Right renal pelvis (tissue), 4 donors: ENCODE results near the gene GAPVD1. TPM values are rescaled to one million over a fixed set of nuclear protein-coding genes. Genes with fewer than 3 reads are reported as not detected.
"Not testable (repeated sequence)": the region's sequence is repeated elsewhere in the genome, so short reads cannot be mapped to it uniquely, and the experiment has no call there.

ENCODE experiments used
- DNase-seq, 4 donors: peaks; one replicate each; pipeline ENCODE4 v3.0.0-alpha.2; 2013; ENCODE audit warnings: low read depth in 4 of 4, low spot score in 3 of 4, missing footprints in 1 of 4
- polyA plus RNA-seq, 4 donors: library from polyadenylated mRNA; unstranded; fragments of 120-200 nt; gene quantifications; one replicate each; pipeline ENCODE4 v1.2.1, GENCODE V29; 2013; ENCODE audit not compliant: insufficient read length in 4 of 4

Gene GAPVD1, protein sequence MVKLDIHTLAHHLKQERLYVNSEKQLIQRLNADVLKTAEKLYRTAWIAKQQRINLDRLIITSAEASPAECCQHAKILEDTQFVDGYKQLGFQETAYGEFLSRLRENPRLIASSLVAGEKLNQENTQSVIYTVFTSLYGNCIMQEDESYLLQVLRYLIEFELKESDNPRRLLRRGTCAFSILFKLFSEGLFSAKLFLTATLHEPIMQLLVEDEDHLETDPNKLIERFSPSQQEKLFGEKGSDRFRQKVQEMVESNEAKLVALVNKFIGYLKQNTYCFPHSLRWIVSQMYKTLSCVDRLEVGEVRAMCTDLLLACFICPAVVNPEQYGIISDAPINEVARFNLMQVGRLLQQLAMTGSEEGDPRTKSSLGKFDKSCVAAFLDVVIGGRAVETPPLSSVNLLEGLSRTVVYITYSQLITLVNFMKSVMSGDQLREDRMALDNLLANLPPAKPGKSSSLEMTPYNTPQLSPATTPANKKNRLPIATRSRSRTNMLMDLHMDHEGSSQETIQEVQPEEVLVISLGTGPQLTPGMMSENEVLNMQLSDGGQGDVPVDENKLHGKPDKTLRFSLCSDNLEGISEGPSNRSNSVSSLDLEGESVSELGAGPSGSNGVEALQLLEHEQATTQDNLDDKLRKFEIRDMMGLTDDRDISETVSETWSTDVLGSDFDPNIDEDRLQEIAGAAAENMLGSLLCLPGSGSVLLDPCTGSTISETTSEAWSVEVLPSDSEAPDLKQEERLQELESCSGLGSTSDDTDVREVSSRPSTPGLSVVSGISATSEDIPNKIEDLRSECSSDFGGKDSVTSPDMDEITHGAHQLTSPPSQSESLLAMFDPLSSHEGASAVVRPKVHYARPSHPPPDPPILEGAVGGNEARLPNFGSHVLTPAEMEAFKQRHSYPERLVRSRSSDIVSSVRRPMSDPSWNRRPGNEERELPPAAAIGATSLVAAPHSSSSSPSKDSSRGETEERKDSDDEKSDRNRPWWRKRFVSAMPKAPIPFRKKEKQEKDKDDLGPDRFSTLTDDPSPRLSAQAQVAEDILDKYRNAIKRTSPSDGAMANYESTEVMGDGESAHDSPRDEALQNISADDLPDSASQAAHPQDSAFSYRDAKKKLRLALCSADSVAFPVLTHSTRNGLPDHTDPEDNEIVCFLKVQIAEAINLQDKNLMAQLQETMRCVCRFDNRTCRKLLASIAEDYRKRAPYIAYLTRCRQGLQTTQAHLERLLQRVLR (N-terminal part only)
- 10 to 100 TPM; 27.3 to 31.7 (median 29.5) TPM for polyA plus RNA-seq

DNA sequence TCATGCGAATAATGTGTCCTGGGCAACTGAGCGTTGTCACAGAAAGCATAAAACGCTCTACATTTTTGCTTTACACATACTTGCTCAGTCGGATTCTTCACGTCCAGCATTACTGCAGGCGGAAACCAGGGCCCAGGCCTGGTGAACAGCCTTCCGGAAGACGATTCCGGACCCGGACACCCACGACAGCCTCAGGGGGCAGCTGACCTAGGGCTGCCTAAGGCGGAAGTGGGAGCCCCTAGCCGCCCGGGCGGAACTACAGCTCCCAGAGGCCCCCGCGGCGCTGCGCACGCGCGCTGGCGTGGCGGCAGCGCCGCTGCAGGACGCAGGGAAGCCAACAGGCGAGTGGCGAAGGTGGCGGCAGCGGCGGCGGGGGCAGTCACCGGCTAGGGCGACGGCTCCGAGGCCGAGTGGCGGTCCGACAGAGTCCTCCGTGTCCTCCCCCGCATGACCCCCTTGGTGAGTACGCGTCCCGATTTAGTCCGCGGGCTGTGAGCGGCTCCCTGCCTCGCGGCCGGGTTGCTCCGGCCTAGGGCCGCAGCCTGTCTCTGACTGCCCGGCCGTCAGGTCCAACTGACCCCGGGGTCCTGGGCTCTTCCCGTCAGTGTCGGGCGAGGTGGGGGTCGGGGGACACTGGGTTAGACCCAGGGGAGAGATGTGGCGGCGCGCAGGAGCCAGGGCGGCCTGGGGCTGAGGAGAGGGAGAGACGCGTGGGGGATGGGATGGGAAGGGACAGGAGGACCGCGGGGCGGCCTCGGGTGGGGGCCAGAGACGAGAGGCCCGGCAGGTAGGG, at the start of gene GAPVD1:
Gene GAPVD1, plus strand, starts transcription at position 326 of the 793 bp plus-strand sequence. CDS start 37,096 bp downstream, outside the sequence.
- peak; percentile 85 to 89 (median 87) for DNase-seq

DNA sequence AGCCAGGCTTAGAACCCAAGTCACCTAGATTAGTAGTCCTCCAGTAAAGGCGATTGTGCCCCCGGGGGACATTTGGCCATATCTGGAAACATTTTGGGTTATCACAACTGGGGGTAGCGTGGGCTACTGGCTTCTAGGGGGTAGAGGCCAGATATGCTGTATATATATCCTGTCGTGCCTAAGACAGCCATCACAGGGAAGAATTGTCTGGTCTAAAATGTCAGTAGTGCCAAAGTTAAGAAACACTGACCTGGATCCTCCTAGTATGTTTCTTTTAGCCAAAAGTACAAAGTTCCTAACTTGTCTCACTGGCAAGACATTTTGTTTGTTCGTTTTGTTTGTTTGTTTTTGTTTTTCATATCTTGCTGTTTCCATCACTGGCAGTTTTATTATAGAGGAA, 47.4 kb upstream of the GAPVD1 start:
- no peak for DNase-seq

DNA sequence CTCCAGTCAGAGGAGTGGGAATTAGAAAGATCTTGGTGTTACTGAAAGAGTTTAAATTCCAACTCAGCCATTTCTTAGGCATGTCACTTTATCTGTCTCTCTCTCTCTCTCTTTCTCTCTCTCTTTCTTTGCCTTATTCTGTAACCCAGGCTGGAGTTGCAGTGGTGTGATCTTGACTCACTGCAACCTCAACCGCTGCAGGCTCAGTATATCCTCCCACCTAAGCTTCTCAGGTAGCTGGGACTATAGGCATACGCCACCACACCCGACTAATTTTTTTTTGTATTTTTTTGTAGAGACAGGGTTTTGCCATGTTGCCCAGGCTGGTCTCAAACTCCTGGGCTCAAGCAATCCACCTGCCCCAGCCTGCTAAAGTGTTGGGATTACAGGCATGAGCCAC, 43.0 kb upstream of the GAPVD1 start:
- DNase-seq: no peak

DNA sequence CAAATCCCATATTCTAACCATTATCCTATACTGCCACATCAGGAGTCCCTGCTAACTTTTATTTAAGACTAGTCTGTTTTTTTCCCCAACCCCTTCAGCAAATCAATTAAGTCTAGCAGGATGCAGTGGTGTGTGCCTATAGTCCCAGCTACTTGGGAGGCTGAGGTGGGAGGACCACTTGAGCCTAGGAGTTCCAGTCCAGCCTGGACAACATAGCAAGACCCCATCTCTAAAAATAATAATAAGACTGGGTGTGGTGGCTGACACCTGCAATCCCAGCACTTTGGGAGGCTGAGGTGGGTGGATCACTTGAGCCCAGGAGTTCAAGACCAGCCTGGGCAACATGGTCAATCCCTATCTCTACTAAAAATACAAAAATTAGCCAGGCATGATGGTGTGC, 36.8 kb upstream of the GAPVD1 start:
- DNase-seq: not testable (repeated sequence)

DNA sequence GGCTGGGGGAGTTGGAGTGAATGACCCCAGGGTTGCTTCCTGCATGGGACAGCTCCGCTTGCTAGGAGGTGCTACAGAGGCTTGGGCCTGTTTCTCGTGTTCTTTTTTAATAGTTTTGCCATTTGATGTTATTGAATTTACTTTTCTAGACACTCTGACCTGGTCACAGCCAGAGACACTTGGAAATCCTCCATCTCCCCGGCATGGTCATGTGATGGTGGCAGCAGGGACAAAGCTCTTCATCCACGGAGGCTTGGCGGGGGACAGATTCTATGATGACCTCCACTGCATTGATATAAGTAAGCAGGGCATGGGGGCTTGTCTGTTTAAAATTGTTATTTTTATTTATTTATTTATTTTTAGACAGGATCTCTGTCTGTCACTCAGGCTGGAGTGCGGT, 33.9 kb upstream of the GAPVD1 start:
- no peak for DNase-seq

DNA sequence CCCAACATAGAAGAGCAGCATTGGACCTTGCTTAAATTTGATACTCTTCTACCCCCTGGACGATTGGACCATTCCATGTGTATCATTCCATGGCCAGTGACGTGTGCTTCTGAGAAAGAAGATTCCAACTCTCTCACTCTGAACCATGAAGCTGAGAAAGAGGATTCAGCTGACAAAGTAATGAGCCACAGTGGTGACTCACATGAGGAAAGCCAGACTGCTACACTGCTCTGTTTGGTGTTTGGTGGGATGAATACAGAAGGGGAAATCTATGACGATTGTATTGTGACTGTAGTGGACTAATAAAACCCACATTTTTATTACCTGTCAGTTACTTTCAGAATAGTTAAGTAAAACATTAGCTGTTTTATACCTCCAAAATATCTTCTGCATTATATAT, 27.9 kb upstream of the GAPVD1 start:
- DNase-seq: no peak

DNA sequence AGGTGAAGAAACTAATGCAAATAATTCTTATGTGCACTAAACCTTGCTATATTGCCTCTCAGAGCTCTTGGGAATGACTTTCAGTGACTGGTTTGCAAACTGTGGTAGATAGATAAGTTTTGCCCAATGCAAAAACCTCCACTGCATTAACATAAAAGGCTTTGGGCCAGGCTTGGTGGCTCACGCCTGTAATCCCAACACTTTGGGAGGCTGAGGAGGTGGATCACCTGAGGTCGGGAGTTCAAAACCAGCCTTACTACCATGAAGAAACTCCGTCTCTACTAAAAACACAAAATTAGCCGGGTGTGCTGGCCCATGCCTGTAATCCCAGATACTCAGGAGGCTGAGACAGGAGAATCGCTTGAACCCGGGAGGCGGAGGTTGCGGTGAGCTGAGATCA, 27.5 kb upstream of the GAPVD1 start:
- not testable (repeated sequence) for DNase-seq

DNA sequence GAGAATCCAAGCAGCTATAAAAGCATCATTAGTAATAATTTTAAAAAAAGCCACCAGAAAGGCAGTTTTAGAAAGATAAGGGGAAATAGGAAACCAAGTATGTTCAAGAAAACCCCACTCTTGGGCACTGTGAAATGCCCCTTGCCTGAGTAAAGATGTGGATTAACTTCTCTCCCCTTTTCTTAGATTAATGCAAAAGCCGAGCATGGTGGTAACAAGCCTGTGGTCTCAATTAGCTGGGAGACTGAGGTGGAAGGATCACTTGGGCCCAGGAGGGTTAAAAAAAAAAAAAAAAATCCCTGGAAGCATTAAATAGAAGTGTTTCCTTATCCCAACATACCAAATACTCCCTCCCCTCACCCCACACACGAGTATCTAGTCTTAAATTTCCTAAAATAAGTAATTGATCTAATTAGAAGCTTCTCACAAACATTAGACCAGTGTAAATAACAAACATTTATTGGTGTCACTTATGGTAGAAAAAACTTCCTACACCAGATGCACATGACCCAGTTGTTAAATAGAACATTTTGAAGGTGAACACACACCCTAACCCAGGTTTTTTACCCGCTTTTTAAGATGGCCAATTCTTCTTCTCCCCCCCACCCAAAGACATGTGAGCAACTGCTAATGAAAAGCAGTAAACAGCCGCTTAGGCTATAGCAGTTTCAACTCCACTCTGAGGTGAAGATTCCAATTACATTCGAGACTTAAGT, 25.7 kb upstream of the GAPVD1 start:
- DNase-seq: no peak

DNA sequence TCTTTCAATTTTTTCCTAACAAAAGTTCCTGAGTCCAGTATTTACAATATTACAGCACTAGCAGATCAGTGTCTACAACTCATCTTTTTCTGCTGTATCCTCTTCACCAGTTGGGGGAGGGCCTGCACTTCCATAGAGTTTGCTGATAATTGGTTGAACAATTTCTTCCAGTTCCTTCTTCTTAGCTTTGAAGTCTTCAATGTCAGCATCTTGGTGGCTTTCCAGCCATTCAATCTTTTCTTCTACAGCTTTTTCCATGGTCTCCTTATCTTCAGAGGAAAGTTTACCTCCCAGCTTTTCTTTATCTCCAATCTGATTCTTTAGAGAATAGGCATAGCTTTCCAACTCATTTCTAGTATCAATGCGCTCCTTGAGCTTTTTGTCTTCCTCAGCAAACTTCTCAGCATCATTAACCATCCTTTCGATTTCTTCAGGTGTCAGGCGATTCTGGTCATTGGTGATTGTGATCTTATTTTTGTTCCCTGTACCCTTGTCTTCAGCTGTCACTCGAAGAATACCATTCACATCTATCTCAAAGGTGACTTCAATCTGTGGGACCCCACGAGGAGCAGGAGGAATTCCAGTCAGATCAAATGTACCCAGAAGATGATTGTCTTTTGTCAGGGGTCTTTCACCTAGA, 25.0 kb upstream of the GAPVD1 start:
- DNase-seq: not testable (repeated sequence)

DNA sequence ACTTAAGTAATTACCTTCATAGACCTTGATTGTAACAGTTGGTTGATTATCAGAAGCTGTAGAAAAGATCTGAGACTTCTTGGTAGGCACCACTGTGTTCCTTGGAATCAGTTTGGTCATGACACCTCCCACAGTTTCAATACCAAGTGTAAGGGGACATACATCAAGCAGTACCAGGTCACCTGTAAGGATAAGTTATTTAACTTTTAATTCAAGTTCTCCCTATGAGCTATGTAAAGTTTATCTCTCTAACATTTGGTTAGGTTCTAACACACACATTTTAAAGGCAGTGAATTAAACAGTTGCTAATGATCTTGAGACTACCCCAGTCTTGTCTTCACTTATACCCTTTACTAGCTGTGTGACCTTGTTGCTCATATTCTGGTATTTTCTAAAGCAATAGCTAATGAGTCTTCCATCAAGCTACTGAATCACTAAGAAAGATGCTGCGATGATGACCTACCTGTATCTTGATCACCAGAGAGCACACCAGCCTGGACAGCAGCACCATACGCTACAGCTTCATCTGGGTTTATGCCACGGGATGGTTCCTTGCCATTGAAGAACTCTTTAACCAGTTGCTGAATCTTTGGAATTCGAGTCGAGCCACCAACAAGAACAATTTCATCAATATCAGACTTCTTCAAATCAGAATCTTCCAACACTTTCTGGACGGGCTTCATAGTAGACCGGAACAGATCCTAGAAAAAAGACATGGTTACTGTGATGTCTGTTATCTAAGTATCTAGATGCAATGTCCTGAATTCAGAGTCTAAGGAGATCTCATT, 23.3 kb upstream of the GAPVD1 start:
- no peak for DNase-seq

DNA sequence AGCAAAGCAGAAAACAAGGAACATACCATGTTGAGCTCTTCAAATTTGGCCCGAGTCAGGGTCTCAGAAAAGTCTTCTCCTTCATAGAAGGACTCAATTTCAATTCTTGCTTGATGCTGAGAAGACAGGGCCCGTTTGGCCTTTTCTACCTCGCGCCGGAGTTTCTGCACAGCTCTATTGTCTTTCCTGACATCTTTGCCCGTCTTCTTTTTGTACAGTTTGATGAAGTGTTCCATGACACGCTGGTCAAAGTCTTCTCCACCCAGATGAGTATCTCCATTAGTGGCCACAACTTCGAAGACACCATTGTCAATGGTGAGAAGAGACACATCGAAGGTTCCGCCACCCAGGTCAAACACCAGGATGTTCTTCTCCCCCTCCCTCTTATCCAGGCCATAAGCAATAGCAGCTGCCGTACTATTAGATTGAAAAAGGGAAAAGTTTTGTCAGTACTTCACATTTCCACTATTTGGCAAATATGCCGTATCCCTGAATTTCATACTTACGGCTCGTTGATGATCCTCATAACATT, 22.6 kb upstream of the GAPVD1 start:
- DNase-seq: no peak

DNA sequence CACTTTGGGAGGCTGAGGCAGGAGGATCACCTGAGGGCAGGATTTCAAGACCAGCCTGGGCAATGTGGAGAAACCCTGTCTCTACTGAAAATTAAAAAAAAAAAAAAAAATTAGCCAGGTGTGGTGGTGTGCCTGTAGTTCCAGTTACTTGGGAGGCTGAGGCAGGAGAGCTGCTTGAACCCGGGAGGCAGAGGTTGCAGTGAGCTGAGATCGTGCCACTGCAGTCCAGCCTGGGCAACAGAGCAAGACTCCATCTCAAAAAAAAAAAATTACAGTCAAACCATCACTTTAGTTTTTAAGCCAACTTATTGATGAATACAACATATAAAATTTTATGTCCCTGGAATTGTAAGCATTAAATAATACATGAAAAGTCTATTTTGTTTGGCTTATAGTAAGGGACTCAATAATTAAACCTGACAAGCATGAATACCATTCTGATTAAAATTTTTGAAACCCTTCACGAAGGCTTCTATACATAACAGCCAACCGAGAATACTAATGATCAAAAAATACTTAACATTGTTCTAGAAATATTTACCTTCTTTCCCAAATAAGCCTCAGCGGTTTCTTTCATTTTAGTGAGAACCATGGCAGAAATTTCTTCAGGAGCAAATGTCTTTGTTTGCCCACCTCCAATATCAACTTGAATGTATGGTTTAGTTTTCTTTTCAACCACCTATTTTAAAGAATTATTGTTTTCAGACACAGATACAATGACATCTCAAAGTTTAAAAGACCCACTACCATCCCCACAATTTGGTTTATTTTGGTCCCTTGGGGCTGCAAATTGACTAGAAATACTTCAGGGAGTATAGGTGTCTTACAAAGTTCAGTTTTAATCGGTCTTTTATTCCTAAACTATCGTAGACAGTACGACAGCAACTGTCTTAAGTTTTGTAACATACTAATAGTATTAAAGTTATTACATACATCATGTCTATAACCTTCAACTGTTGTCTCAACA, 21.7 kb upstream of the GAPVD1 start:
- DNase-seq: no peak

DNA sequence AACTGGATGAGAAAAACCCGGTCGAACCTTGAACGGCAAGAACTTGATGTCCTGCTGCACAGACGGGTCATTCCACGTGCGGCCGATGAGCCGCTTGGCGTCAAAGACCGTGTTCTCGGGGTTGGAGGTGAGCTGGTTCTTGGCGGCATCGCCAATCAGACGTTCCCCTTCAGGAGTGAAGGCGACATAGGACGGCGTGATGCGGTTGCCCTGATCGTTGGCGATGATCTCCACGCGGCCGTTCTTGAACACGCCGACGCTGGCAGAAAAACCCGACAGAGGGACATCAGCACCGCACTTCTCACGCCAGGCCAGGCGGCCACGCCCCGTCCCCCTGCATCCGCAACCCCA, 21.0 kb upstream of the GAPVD1 start:
- DNase-seq: peak in 3 of 4 donors; percentile 6 to 39 (median 12)

DNA sequence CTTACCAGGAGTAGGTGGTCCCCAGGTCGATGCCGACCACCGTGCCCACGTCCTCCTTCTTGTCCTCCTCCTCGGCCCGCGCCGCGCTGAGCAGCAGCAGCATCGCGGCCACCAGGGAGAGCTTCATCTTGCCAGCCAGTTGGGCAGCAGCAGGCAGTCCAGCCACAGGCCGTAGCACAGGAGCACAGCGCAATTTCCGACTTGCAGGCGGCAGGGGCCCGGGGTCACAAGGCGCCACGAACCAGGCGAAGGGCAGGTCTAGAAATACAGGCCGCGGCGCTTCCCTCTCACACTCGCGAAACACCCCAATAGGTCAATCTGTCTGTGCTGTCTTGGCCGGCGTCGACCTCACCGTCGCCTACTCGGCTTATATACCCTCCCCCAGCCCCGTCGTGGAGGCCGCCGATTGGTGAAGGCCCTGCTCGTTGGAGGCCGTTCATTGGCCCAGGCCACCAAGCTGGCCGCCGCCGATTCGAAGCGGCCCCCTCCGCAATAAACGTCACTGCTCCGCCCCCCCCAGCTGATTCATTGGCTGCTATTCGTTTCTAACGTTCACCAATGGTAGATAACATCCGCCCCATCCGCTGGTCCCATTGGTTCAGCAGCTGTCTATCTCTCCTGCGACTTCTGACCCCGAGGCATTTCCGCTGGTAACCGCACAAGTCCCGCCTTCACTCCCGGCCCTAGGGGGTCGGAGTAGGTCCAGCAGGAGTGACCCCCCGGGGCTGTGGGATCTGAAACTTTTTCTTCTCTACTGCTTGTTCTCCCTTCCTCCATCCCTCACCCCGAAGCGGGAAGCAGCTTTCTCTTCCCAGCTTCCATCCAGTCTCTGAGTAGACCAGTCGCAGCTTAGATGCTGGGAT, 20.4 kb upstream of the GAPVD1 start, which contains the start of gene HSPA5:
Gene HSPA5, minus strand, starts transcription at position 344 of the 863 bp plus-strand sequence. Its CDS starts 217 bp downstream, at position 127.
- DNase-seq: peak; percentile 97 to 99 (median 99)

DNA sequence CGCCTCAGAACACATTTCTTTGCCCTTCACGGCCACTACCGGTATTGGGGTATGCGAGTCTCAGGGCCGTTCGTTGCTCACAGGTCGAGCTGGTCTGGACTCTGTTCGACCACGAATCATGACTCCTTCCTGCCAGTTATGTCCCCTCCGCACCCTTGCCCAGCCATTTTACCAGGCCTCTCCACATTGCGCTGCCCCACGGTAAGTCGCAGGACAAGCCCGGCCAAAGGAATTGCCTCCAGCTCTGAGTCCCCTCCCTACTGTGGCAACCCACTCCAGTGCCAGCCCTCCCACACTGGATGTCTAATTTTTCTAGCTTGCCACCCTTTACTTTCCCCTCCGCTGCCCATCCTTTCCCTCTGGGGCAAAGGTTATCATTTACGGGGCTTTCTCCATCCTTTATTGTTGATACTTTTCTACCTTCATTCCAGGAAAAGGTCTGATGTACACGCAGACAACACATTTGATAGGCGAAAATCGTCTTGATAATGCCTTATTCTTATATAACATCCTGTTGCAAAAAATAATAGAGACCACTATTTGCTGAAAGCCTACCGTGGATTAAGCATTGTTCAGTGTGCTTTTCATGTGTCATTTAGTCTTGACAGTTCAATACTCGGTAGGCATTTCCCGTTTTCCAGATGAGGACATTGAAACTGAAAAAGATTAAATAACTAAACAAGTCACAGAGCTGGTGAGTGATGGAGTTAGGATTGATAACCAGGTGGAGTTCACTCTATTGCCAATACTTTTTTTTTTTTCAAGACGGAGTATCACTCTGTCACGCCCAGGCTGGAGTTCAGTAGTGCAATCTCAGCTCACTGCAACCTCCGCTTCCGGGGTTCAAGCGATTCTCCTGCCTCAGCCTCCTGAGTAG, 19.5 kb upstream of the GAPVD1 start:
- no peak for DNase-seq
